ENCODE measurements around the gene HS3ST3A1. TPM values are rescaled to one million over a fixed set of nuclear protein-coding genes. Genes with fewer than 3 reads are reported as not detected.

The HS3ST3A1 gene
- total and polyA plus RNA-seq, 2 of the 8 experiments (the other 6 are each of a cell fraction or from before 2014, with no cell fraction given) = 5.4 to 5.7 TPM

GRCh38 chr17:13636951-13637350, 35.2 kb upstream of the HS3ST3A1 start:
- Histone ChIP-seq H2BK5ac (ENCODE audit: low read depth, low read length) (no peak overlapping the region), H3K4me3 (ENCODE audit: extremely low read depth in 1 of 4, insufficient read depth in 2 of 4, low read depth in 3 of 4, low read length in 4 of 4) (no peak overlapping the region)
- POLR2A ChIA-PET (ENCODE audit: partially characterized antibody) = no interaction called here

More at GRCh38 chr17:13636951-13637350, 35.2 kb upstream of the HS3ST3A1 start:
- H2AFZ ChIP-seq (ENCODE audit: low read length) = 0 out of 2 replicates have a peak overlapping the region, but pooled peaks have one; percentile 57
- H3K23me2 ChIP-seq (ENCODE audit: low read depth, low read length) = no peaks in the 10 kb centered on the region
- no peak overlapping the region for H3K18ac ChIP-seq (ENCODE audit: extremely low read depth, low read length)
- no peak overlapping the region for H3K23ac ChIP-seq (ENCODE audit: insufficient read length)
- no peak overlapping the region for H3K9ac ChIP-seq (replicated peaks in 1 of 4; ENCODE audit: extremely low read depth in 1 of 4, low read depth in 3 of 4, low read length in 3 of 4)
- no peak overlapping the region for H3K4ac ChIP-seq (replicated peaks; ENCODE audit: insufficient read length, low read depth, low read length)
- no peak overlapping the region for H2AK5ac ChIP-seq (ENCODE audit: low read depth, low read length)
- H2BK20ac ChIP-seq (ENCODE audit: low read length) = no peak overlapping the region
- no peak overlapping the region for H4K5ac ChIP-seq (ENCODE audit: insufficient read length, low read depth, low read length)
- no peak overlapping the region for H3K4me2 ChIP-seq (ENCODE audit: insufficient read depth in 1 of 2, low read depth in 2 of 2, low read length in 2 of 2)
- no peak overlapping the region for H2BK12ac ChIP-seq (ENCODE audit: low read depth, low read length)
- H3K79me1 ChIP-seq (ENCODE audit: low read depth, low read length) = no peaks in the 10 kb centered on the region
- H3K79me2 ChIP-seq (ENCODE audit: control insufficient read depth in 1 of 2, insufficient read depth in 2 of 2, low read length in 2 of 2) = no peaks in the 10 kb centered on the region
- 85% methylated on average over 8 of the region's 8 CpGs; no CpG with 5 or more reads in 1 of the 2 experiments for WGBS, 2 experiments (ENCODE audit: extremely low coverage in 1 of 2, insufficient coverage in 1 of 2, insufficient read length in 1 of 2, insufficient replicate concordance in 2 of 2, low coverage in 1 of 2, low lambda C conversion rate in 2 of 2, missing lambda C conversion rate in 1 of 2)
- H3K4me1 ChIP-seq (replicated peaks in 1 of 4; ENCODE audit: control insufficient read depth in 3 of 4, insufficient read depth in 4 of 4, low read length in 3 of 4) = peaks cover 0 to 8% (median 0%) of the 10 kb centered on the region in 4 experiments; a peak in 2 of 7 replicates
- H4K8ac ChIP-seq (ENCODE audit: extremely low read depth, insufficient read depth, low read length) = no peak overlapping the region
- no peaks in the 10 kb centered on the region for H3K9me3 ChIP-seq (ENCODE audit: insufficient read depth in 2 of 2, low read depth in 1 of 2, low read length in 1 of 2)
- no peak overlapping the region for H4K91ac ChIP-seq (replicated peaks; ENCODE audit: insufficient read length, low read length)
- H3K56ac ChIP-seq (replicated peaks; ENCODE audit: insufficient read length, low read depth, low read length) = no peak overlapping the region
- CTCF ChIA-PET (ENCODE audit: partially characterized antibody) = no interaction called here
- FAIRE-seq (peak; percentile 28), DNase-seq (ENCODE audit: low read depth in 1 of 2, low spot score in 2 of 2) (no peak)
- no peaks in the 10 kb centered on the region for H4K20me1 ChIP-seq (replicated peaks in 1 of 2; ENCODE audit: control insufficient read depth in 1 of 2, insufficient read depth in 2 of 2, low read length in 2 of 2)
- no peaks in the 10 kb centered on the region for H3K36me3 ChIP-seq (ENCODE audit: control insufficient read depth in 2 of 4, insufficient read depth in 4 of 4, low read length in 3 of 4)
- no peak overlapping the region for H2BK120ac ChIP-seq (replicated peaks; ENCODE audit: low read depth, low read length)
- H3K27ac ChIP-seq (ENCODE audit: low read depth, low read length) = no peak overlapping the region
- no peaks in the 10 kb centered on the region for H3K27me3 ChIP-seq (replicated peaks in 1 of 4; ENCODE audit: control insufficient read depth in 3 of 4, extremely low read depth in 1 of 4, insufficient read depth in 3 of 4, low read length in 3 of 4)
- H3K14ac ChIP-seq (ENCODE audit: insufficient read length) = no peak overlapping the region
- TF ChIP-seq MAX (IDR thresholded peaks at IDR 0.05) (peak; percentile 42; the same call in 1 of the 2 replicates), YY1 (IDR thresholded peaks at IDR 0.05; ENCODE audit: low read depth, low read length) (peak; percentile 36; the same call in 1 of the 2 replicates), BACH1 (IDR thresholded peaks at IDR 0.05; ENCODE audit: low read length) (no peak)
- no peak overlapping the region for H2BK15ac ChIP-seq (ENCODE audit: low read length)
